HL-60 (cell line): ENCODE data around the gene MYH9.

Source experiments
- POLR2AphosphoS5 ChIP-seq: IDR thresholded peaks from 2 replicates; pipeline ENCODE4 v1.6.1; 2012; ENCODE audit warnings: low read depth
- REST ChIP-seq: IDR thresholded peaks from 2 replicates; pipeline ENCODE4 v1.6.1; 2012; ENCODE audit warnings: low read depth; ENCODE audit not compliant: insufficient replicate concordance
- SPI1 ChIP-seq: IDR thresholded peaks from 2 replicates; pipeline ENCODE4 v1.6.1; 2012; ENCODE audit warnings: low read depth, mild to moderate bottlenecking, borderline replicate concordance
- TF ChIP-seq, protein P1 (sequence below): IDR thresholded peaks from one replicate; pipeline ENCODE4 v1.5.1; 2011; ENCODE audit warnings: low read length, control low read depth, inconsistent platforms; ENCODE audit not compliant: insufficient read depth

GRCh38 chr22:36379593-36380361 lies 8.0 kb downstream of the MYH9 start:
- TF ChIP-seq, protein P1, sequence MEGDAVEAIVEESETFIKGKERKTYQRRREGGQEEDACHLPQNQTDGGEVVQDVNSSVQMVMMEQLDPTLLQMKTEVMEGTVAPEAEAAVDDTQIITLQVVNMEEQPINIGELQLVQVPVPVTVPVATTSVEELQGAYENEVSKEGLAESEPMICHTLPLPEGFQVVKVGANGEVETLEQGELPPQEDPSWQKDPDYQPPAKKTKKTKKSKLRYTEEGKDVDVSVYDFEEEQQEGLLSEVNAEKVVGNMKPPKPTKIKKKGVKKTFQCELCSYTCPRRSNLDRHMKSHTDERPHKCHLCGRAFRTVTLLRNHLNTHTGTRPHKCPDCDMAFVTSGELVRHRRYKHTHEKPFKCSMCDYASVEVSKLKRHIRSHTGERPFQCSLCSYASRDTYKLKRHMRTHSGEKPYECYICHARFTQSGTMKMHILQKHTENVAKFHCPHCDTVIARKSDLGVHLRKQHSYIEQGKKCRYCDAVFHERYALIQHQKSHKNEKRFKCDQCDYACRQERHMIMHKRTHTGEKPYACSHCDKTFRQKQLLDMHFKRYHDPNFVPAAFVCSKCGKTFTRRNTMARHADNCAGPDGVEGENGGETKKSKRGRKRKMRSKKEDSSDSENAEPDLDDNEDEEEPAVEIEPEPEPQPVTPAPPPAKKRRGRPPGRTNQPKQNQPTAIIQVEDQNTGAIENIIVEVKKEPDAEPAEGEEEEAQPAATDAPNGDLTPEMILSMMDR, result no peak
- no peak for TF ChIP-seq REST
- TF ChIP-seq POLR2AphosphoS5, result no peak
- no peak for TF ChIP-seq SPI1
